ENCODE data around the gene C7orf57. TPM values are rescaled to one million over a fixed set of nuclear protein-coding genes. Genes with fewer than 3 reads are reported as not detected.

The C7orf57 gene
- total RNA-seq, 1 experiment from 2014 or later: 0.90 TPM

DNA sequence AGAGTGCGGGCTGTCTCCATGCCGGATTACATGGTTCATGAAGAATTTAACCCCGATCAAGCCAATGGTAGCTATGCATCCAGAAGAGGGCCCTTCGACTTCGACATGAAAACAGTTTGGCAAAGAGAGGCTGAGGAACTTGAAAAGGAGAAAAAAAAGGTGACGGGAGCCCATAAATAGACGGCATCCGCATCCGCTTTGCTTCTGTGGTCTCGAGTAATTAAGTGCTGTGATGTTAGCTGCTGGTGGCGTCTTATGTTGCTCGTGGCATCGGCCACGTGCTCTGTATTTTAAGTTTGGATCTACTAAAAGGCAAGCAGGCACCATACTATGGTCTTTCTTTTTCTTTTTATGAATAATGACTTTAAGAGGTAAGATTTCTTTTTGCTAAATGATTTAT lies 11.1 kb downstream of the C7orf57 start (continued):
- TF ChIP-seq, protein P1, sequence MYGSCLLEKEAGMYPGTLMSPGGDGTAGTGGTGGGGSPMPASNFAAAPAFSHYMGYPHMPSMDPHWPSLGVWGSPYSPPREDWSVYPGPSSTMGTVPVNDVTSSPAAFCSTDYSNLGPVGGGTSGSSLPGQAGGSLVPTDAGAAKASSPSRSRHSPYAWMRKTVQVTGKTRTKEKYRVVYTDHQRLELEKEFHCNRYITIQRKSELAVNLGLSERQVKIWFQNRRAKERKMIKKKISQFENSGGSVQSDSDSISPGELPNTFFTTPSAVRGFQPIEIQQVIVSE (CRISPR knock-in tag; IDR thresholded peaks at IDR 0.05; ENCODE audit: borderline replicate concordance): no peak

DNA sequence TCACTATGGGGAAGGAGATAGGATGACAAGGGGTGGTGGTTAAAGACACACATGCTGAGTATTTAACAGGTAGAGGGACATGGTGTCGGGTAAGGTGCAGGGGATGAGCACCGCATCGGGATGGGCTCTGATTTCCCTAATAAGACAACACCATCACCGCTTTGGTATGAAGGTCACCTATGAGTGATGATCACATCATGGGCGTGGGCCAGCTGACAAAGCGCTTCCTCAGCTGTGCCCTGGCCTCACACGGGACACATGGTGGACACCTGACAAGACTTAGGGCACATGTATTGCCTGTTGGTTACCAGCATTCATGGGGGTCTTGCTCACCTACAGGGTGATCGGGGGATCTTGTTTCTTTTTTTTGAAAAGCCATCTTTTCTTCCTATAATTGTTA lies 12.8 kb downstream of the C7orf57 start:
- DNase-seq (ENCODE audit: low spot score): no peak
- POLR2A ChIA-PET: no interaction called here
- Mint-ChIP-seq H3K36me3 (no peaks in the 10 kb centered on the region), H3K4me1 (peaks cover 21% of the 10 kb centered on the region), H3K4me3 (no peak overlapping the region), H3K27ac (no peak overlapping the region), H3K27me3 (ENCODE audit: low read depth) (peaks cover 5% of the 10 kb centered on the region; the same call in 1 of the 2 replicates), H3K9me3 (no peaks in the 10 kb centered on the region)
- TF ChIP-seq, protein P2, sequence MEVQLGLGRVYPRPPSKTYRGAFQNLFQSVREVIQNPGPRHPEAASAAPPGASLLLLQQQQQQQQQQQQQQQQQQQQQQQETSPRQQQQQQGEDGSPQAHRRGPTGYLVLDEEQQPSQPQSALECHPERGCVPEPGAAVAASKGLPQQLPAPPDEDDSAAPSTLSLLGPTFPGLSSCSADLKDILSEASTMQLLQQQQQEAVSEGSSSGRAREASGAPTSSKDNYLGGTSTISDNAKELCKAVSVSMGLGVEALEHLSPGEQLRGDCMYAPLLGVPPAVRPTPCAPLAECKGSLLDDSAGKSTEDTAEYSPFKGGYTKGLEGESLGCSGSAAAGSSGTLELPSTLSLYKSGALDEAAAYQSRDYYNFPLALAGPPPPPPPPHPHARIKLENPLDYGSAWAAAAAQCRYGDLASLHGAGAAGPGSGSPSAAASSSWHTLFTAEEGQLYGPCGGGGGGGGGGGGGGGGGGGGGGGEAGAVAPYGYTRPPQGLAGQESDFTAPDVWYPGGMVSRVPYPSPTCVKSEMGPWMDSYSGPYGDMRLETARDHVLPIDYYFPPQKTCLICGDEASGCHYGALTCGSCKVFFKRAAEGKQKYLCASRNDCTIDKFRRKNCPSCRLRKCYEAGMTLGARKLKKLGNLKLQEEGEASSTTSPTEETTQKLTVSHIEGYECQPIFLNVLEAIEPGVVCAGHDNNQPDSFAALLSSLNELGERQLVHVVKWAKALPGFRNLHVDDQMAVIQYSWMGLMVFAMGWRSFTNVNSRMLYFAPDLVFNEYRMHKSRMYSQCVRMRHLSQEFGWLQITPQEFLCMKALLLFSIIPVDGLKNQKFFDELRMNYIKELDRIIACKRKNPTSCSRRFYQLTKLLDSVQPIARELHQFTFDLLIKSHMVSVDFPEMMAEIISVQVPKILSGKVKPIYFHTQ (CRISPR knock-in tag; IDR thresholded peaks at IDR 0.05): no peak
- TF ChIP-seq FOXJ3 (CRISPR knock-in tag; IDR thresholded peaks at IDR 0.05; ENCODE audit: borderline replicate concordance): no peak
- TF ChIP-seq, protein P3, sequence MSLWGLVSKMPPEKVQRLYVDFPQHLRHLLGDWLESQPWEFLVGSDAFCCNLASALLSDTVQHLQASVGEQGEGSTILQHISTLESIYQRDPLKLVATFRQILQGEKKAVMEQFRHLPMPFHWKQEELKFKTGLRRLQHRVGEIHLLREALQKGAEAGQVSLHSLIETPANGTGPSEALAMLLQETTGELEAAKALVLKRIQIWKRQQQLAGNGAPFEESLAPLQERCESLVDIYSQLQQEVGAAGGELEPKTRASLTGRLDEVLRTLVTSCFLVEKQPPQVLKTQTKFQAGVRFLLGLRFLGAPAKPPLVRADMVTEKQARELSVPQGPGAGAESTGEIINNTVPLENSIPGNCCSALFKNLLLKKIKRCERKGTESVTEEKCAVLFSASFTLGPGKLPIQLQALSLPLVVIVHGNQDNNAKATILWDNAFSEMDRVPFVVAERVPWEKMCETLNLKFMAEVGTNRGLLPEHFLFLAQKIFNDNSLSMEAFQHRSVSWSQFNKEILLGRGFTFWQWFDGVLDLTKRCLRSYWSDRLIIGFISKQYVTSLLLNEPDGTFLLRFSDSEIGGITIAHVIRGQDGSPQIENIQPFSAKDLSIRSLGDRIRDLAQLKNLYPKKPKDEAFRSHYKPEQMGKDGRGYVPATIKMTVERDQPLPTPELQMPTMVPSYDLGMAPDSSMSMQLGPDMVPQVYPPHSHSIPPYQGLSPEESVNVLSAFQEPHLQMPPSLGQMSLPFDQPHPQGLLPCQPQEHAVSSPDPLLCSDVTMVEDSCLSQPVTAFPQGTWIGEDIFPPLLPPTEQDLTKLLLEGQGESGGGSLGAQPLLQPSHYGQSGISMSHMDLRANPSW (CRISPR knock-in tag; conservative IDR thresholded peaks at IDR 0.05; ENCODE audit: low read depth): no peak
- no peak for ATAC-seq
- CTCF ChIA-PET: no interaction called here

DNA sequence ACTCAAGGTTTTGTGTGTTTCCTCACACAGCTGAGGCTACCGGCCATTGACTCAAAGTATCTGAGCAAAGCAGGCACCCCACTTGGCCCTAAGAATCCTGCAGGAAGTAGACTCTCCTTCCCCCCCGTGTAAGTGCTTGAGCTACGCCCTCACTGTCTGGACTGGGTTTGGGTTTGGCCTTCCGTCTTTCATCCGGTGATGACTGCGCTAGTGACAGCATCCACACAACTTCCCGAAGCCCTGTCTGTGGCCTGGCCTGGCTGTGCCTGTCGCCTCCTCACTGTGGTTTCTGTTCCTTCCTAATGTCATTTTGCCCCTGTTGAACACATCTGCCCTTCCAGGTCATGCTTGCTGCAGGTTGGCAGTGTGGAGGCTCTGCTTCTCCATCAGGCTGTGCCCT lies 14.5 kb downstream of the C7orf57 start:
- Mint-ChIP-seq H3K4me1 (peaks cover 19% of the 10 kb centered on the region), H3K4me3 (no peak overlapping the region), H3K36me3 (no peaks in the 10 kb centered on the region), H3K27me3 (ENCODE audit: low read depth) (peaks cover 4% of the 10 kb centered on the region; the same call in 1 of the 2 replicates), H3K27ac (no peak overlapping the region), H3K9me3 (no peaks in the 10 kb centered on the region)
- DNase-seq (ENCODE audit: low spot score) (no peak), ATAC-seq (no peak)
- TF ChIP-seq NFYB (CRISPR knock-in tag; conservative IDR thresholded peaks at IDR 0.05; ENCODE audit: low read depth) (no peak), ATF1 (CRISPR knock-in tag; IDR thresholded peaks at IDR 0.05) (no peak), ZNF232 (CRISPR knock-in tag; IDR thresholded peaks at IDR 0.05) (no peak), JAZF1 (CRISPR knock-in tag; IDR thresholded peaks at IDR 0.05) (no peak), TCF7 (CRISPR knock-in tag; IDR thresholded peaks at IDR 0.05; ENCODE audit: low read depth) (no peak), NR1H2 (CRISPR knock-in tag; IDR thresholded peaks at IDR 0.05) (no peak)
- TF ChIP-seq, protein P4, sequence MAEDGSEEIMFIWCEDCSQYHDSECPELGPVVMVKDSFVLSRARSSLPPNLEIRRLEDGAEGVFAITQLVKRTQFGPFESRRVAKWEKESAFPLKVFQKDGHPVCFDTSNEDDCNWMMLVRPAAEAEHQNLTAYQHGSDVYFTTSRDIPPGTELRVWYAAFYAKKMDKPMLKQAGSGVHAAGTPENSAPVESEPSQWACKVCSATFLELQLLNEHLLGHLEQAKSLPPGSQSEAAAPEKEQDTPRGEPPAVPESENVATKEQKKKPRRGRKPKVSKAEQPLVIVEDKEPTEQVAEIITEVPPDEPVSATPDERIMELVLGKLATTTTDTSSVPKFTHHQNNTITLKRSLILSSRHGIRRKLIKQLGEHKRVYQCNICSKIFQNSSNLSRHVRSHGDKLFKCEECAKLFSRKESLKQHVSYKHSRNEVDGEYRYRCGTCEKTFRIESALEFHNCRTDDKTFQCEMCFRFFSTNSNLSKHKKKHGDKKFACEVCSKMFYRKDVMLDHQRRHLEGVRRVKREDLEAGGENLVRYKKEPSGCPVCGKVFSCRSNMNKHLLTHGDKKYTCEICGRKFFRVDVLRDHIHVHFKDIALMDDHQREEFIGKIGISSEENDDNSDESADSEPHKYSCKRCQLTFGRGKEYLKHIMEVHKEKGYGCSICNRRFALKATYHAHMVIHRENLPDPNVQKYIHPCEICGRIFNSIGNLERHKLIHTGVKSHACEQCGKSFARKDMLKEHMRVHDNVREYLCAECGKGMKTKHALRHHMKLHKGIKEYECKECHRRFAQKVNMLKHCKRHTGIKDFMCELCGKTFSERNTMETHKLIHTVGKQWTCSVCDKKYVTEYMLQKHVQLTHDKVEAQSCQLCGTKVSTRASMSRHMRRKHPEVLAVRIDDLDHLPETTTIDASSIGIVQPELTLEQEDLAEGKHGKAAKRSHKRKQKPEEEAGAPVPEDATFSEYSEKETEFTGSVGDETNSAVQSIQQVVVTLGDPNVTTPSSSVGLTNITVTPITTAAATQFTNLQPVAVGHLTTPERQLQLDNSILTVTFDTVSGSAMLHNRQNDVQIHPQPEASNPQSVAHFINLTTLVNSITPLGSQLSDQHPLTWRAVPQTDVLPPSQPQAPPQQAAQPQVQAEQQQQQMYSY (CRISPR knock-in tag; IDR thresholded peaks at IDR 0.05): no peak
- TF ChIP-seq, protein P5, sequence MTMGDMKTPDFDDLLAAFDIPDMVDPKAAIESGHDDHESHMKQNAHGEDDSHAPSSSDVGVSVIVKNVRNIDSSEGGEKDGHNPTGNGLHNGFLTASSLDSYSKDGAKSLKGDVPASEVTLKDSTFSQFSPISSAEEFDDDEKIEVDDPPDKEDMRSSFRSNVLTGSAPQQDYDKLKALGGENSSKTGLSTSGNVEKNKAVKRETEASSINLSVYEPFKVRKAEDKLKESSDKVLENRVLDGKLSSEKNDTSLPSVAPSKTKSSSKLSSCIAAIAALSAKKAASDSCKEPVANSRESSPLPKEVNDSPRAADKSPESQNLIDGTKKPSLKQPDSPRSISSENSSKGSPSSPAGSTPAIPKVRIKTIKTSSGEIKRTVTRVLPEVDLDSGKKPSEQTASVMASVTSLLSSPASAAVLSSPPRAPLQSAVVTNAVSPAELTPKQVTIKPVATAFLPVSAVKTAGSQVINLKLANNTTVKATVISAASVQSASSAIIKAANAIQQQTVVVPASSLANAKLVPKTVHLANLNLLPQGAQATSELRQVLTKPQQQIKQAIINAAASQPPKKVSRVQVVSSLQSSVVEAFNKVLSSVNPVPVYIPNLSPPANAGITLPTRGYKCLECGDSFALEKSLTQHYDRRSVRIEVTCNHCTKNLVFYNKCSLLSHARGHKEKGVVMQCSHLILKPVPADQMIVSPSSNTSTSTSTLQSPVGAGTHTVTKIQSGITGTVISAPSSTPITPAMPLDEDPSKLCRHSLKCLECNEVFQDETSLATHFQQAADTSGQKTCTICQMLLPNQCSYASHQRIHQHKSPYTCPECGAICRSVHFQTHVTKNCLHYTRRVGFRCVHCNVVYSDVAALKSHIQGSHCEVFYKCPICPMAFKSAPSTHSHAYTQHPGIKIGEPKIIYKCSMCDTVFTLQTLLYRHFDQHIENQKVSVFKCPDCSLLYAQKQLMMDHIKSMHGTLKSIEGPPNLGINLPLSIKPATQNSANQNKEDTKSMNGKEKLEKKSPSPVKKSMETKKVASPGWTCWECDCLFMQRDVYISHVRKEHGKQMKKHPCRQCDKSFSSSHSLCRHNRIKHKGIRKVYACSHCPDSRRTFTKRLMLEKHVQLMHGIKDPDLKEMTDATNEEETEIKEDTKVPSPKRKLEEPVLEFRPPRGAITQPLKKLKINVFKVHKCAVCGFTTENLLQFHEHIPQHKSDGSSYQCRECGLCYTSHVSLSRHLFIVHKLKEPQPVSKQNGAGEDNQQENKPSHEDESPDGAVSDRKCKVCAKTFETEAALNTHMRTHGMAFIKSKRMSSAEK (CRISPR knock-in tag; IDR thresholded peaks at IDR 0.05; ENCODE audit: borderline replicate concordance): no peak
- TF ChIP-seq, protein P6, sequence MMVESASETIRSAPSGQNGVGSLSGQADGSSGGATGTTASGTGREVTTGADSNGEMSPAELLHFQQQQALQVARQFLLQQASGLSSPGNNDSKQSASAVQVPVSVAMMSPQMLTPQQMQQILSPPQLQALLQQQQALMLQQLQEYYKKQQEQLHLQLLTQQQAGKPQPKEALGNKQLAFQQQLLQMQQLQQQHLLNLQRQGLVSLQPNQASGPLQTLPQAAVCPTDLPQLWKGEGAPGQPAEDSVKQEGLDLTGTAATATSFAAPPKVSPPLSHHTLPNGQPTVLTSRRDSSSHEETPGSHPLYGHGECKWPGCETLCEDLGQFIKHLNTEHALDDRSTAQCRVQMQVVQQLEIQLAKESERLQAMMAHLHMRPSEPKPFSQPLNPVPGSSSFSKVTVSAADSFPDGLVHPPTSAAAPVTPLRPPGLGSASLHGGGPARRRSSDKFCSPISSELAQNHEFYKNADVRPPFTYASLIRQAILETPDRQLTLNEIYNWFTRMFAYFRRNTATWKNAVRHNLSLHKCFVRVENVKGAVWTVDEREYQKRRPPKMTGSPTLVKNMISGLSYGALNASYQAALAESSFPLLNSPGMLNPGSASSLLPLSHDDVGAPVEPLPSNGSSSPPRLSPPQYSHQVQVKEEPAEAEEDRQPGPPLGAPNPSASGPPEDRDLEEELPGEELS (CRISPR knock-in tag; IDR thresholded peaks at IDR 0.05): no peak
- ChIA-PET POLR2A (no interaction called here), CTCF (no interaction called here)

All from WTC11 (cell line).